Aorta (tissue), 5 donors: ENCODE measurements around the gene MPDU1. TPM values are rescaled to one million over a fixed set of nuclear protein-coding genes. Genes with fewer than 3 reads are reported as not detected.

Experiments used
- ATAC-seq: fragments of 200-7000 bp; cut with Tn5 transposase; one replicate; pipeline ENCODE4 v1.9.1; 2022; ENCODE audit warnings: moderate library complexity; ENCODE audit not compliant: low FRiP score
- DNase-seq, 2 donors: peaks; one replicate each; pipeline ENCODE4 v3.0.0-alpha.2; 2020
- H3K27ac ChIP-seq, 2 donors: one replicate each; pipeline ENCODE4 v1.5.1; 2013; ENCODE audit warnings: low read length in 2 of 2, mild to moderate bottlenecking in 2 of 2, moderate library complexity in 2 of 2, control low read depth in 1 of 2, inconsistent platforms in 1 of 2, low read depth in 1 of 2
- H3K27me3 ChIP-seq, 2 donors: one replicate each; pipeline ENCODE4 v1.6.1; 2013; ENCODE audit warnings: control low read depth in 1 of 2, low read length in 1 of 2, mild to moderate bottlenecking in 1 of 2, moderate library complexity in 1 of 2; ENCODE audit not compliant: insufficient read depth in 2 of 2, control insufficient read depth in 1 of 2
- H3K36me3 ChIP-seq, 2 donors: one replicate each; pipeline ENCODE4 v1.6.1; 2013; ENCODE audit warnings: control low read depth in 1 of 2, low read length in 1 of 2, mild to moderate bottlenecking in 1 of 2; ENCODE audit not compliant: insufficient read depth in 2 of 2, control insufficient read depth in 1 of 2
- H3K4me1 ChIP-seq, 2 donors: one replicate each; pipeline ENCODE4 v1.6.1; 2013; ENCODE audit warnings: low read length in 2 of 2, control low read depth in 1 of 2, mild to moderate bottlenecking in 1 of 2, moderate library complexity in 1 of 2; ENCODE audit not compliant: insufficient read depth in 2 of 2, control insufficient read depth in 1 of 2
- H3K4me3 ChIP-seq, 2 donors: one replicate each; pipeline ENCODE4 v1.5.1; 2013; ENCODE audit warnings: low read length in 2 of 2, control low read depth in 1 of 2, mild to moderate bottlenecking in 1 of 2
- H3K9me3 ChIP-seq: one replicate; pipeline ENCODE4 v1.6.1; 2013; ENCODE audit warnings: mild to moderate bottlenecking, low read length; ENCODE audit not compliant: control insufficient read depth
- WGBS, 2 donors: extraction: QIAGEN DNeasy Blood & Tissue Kit; methylation state at CpG; one replicate each; pipeline ENCODE4 v1.1.7; 2013; 5-methylcytosine and 5-hydroxymethylcytosine counted together
- intact Hi-C, 2 donors: fragments of 100-400 bp; cut with DNase I; formaldehyde crosslinking; loops; one replicate each; pipeline versions ENCODE4 v1.14.2 to v1.15.0; 2022
- long read RNA-seq, 2 donors: library from polyadenylated mRNA; unstranded; transcript quantifications; one replicate each; pipeline ENCODE4 v2.0.0, GENCODE V29; 2020 to 2021
- polyA plus RNA-seq, 2 donors: library from polyadenylated mRNA; stranded (reverse); fragments of 200-250 nt; gene quantifications; one replicate each; pipeline ENCODE4 v1.2.3, GENCODE V29; 2013
- total RNA-seq, 2 donors: library from RNA; stranded (reverse); fragmentation: NEBNext Ultra II Directional; extraction: Animal tissue kit (Norgen Biotek cat#: 25700); gene quantifications; one replicate each; pipeline ENCODE4 v1.2.1, GENCODE V29; 2021
- donor health status: healthy with polysubstance abuse.
- donor health status: Bipolar disorder and iron deficiency.
- donor health status: DM: no; HTN: no; CAD: no.
- donor health status: DM: no; HTN: no; CAD: no.
- donor health status: DM: yes; HTN: yes; CAD: no.

MPDU1 gene
- 10 to 100 TPM; 21.4 to 24.7 TPM for total RNA-seq
- polyA plus RNA-seq = 10 to 100 TPM; 12.0 to 20.8 TPM
- long read RNA-seq, donor 1, transcript MPDU1-201 (7 exons, 1,601 nt) = major isoform, 19 of 34 reads
- long read RNA-seq, donor 1, partial matches to known transcripts = 1 of 34 reads
- long read RNA-seq, donor 1, other reads (novel, unspliced or antisense) = 1 of 34 reads
- long read RNA-seq, donor 2, partial matches to known transcripts = 0 of 6 reads
- long read RNA-seq, donor 2, other reads (novel, unspliced or antisense) = 1 of 6 reads

- WGBS, 2 donors = 14% methylated on average over 69 of the region's 69 CpGs
- H3K27me3 ChIP-seq = no peaks in the 10 kb centered on the region
- ATAC-seq (peak; percentile 94), DNase-seq (peak; percentile 98 to 99)
- peak within 1 kb of the TSS; percentile 47 to 81 for H3K27ac ChIP-seq
- H3K36me3 ChIP-seq = no peaks in the 10 kb centered on the region
- peaks cover 0 to 4% of the 10 kb centered on the region in 2 donors for H3K4me1 ChIP-seq
- peak within 1 kb of the TSS in 1 of 2 donors; percentile 1 for H3K4me3 ChIP-seq
- no peaks in the 10 kb centered on the region for H3K9me3 ChIP-seq
- intact Hi-C loops = no loop called here
Observed at GRCh38 chr17:7583253-7584109, at the start of gene MPDU1. MPDU1 (plus strand) TSS chr17:7583852; CDS start chr17:7583863, 11 bp downstream.

- WGBS, 2 donors = 76 to 81% methylated on average over 3 of the region's 3 CpGs
- intact Hi-C loops = no loop called here
- DNase-seq (no peak), ATAC-seq (no peak)
- Histone ChIP-seq H3K27ac (no peak overlapping the region), H3K27me3 (no peaks in the 10 kb centered on the region), H3K4me3 (no peak overlapping the region), H3K4me1 (no peaks in the 10 kb centered on the region), H3K9me3 (peaks cover 7% of the 10 kb centered on the region), H3K36me3 (no peaks in the 10 kb centered on the region)
Observed at GRCh38 chr17:7538050-7538449, 45.6 kb upstream of the MPDU1 start.

GRCh38 chr17:7538891-7539545 is 44.6 kb upstream of the MPDU1 start:
- no peak overlapping the region for H3K27ac ChIP-seq

GRCh38 chr17:7541074-7541621 is 42.5 kb upstream of the MPDU1 start:
- intact Hi-C loops = no loop called here
- Histone ChIP-seq H3K9me3 (peaks cover 7% of the 10 kb centered on the region), H3K27ac (no peak overlapping the region), H3K4me1 (no peaks in the 10 kb centered on the region), H3K27me3 (no peaks in the 10 kb centered on the region), H3K4me3 (no peak overlapping the region), H3K36me3 (no peaks in the 10 kb centered on the region)
- ATAC-seq = no peak
- DNase-seq = peak in 1 of 2 donors; percentile 38
- 93 to 97% methylated on average over 9 of the region's 9 CpGs for WGBS, 2 donors

More at GRCh38 chr17:7538891-7539545, 44.6 kb upstream of the MPDU1 start:
- Histone ChIP-seq H3K9me3 (peaks cover 7% of the 10 kb centered on the region), H3K4me3 (no peak overlapping the region), H3K4me1 (no peaks in the 10 kb centered on the region), H3K36me3 (no peaks in the 10 kb centered on the region), H3K27me3 (no peaks in the 10 kb centered on the region)
- intact Hi-C loops = no loop called here
- ATAC-seq = no peak
- no peak for DNase-seq
- 67 to 72% methylated on average over 11 of the region's 11 CpGs for WGBS, 2 donors

- DNase-seq (peak in 1 of 2 donors; percentile 20), ATAC-seq (no peak)
- H3K4me1 ChIP-seq = no peaks in the 10 kb centered on the region
- H3K36me3 ChIP-seq = no peaks in the 10 kb centered on the region
- no peak overlapping the region for H3K4me3 ChIP-seq
- H3K9me3 ChIP-seq = no peaks in the 10 kb centered on the region
- H3K27me3 ChIP-seq = no peaks in the 10 kb centered on the region
- intact Hi-C loops = no loop called here
- no peak overlapping the region for H3K27ac ChIP-seq
- WGBS, 2 donors = 56 to 59% methylated on average over 6 of the region's 6 CpGs
Observed at GRCh38 chr17:7544911-7545310, 38.7 kb upstream of the MPDU1 start.

GRCh38 chr17:7548585-7549400 is 34.9 kb upstream of the MPDU1 start, which contains the start of gene TNFSF12:
TNFSF12 (plus strand) TSS chr17:7549058; CDS start chr17:7549154, 96 bp downstream.
- ATAC-seq (peak; percentile 86), DNase-seq (peak; percentile 82 to 91)
- Histone ChIP-seq H3K9me3 (no peaks in the 10 kb centered on the region), H3K4me1 (no peaks in the 10 kb centered on the region), H3K36me3 (no peaks in the 10 kb centered on the region), H3K27me3 (no peaks in the 10 kb centered on the region), H3K4me3 (peak within 1 kb of the TSS; percentile 70 to 71), H3K27ac (peak within 1 kb of the TSS; percentile 58 to 69)
- intact Hi-C loops = no loop called here
- 1 to 2% methylated on average over 45 to 65 of the region's 65 CpGs for WGBS, 2 donors

- Histone ChIP-seq H3K27me3 (no peaks in the 10 kb centered on the region), H3K4me1 (no peaks in the 10 kb centered on the region), H3K36me3 (no peaks in the 10 kb centered on the region), H3K9me3 (no peaks in the 10 kb centered on the region), H3K4me3 (peak overlapping the region; percentile 70 to 71), H3K27ac (peak overlapping the region in 1 of 2 donors; percentile 69)
- 13 to 15% methylated on average over 20 of the region's 20 CpGs for WGBS, 2 donors
- ATAC-seq (peak; percentile 65), DNase-seq (peak; percentile 58 to 78)
- intact Hi-C loops = no loop called here
Observed at GRCh38 chr17:7549401-7550055, 34.1 kb upstream of the MPDU1 start.
